Adrenal gland (tissue), 5 donors: ENCODE data around the gene BCL11B.

ENCODE experiments used
- POLR2A ChIP-seq, 2 donors: fragments of 450-650 bp; IDR thresholded peaks; one replicate each; pipeline ENCODE4 v1.6.1; 2017; ENCODE audit warnings: antibody characterized with exemption in 2 of 2, mild to moderate bottlenecking in 2 of 2, moderate library complexity in 1 of 2
- TF ChIP-seq, protein P1 (sequence below), 6 experiments: fragments of 450-650 bp in 4 of 6; fragments of 200-600 bp in 2 of 6; sonication (generic) in 1 of 6; IDR thresholded peaks; 1 replicate in 5 of 6; 2 replicates in 1 of 6; pipeline versions ENCODE4 v1.5.1 to v1.8.0; 2016 to 2021; ENCODE audit warnings: antibody characterized with exemption in 6 of 6, mild to moderate bottlenecking in 2 of 6, moderate library complexity in 1 of 6
- donor health status: DM: no; HTN: no; CAD: no.

DNA sequence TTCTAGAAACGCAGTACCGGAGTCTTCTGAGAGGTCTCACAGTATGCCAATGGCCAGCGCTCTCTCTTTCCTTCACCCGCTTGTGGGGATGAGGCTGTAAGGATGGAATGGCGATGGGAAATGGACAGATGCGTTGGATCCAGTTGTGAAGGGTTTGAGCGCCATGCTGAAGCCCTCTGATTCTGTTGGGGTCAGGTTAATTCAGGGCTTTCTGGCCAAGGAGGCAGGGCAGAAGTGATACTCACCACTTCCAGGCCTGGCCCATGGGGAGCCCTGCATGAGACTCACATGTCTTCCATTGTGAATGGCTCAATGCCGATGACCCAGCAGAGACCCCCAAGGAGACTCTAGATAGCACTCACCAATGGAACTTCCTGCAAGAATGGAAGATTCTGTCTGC, 114.3 kb downstream of the BCL11B start:
- TF ChIP-seq, protein P1, sequence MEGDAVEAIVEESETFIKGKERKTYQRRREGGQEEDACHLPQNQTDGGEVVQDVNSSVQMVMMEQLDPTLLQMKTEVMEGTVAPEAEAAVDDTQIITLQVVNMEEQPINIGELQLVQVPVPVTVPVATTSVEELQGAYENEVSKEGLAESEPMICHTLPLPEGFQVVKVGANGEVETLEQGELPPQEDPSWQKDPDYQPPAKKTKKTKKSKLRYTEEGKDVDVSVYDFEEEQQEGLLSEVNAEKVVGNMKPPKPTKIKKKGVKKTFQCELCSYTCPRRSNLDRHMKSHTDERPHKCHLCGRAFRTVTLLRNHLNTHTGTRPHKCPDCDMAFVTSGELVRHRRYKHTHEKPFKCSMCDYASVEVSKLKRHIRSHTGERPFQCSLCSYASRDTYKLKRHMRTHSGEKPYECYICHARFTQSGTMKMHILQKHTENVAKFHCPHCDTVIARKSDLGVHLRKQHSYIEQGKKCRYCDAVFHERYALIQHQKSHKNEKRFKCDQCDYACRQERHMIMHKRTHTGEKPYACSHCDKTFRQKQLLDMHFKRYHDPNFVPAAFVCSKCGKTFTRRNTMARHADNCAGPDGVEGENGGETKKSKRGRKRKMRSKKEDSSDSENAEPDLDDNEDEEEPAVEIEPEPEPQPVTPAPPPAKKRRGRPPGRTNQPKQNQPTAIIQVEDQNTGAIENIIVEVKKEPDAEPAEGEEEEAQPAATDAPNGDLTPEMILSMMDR (IDR thresholded peaks at IDR 0.05): no peak
- TF ChIP-seq POLR2A (IDR thresholded peaks at IDR 0.05): no peak
